IPS DF 6.9 (cell line): ENCODE data around the gene INPP5A.

Experiments
- DNase-seq: peaks from one replicate; pipeline ENCODE4 v3.0.0-alpha.2; 2013; ENCODE audit warnings: low read depth, low spot score
- H3K27ac ChIP-seq: one replicate; pipeline ENCODE4 v1.5.1; 2013; ENCODE audit warnings: low read length, control low read depth
- H3K27me3 ChIP-seq: 2 replicates; pipeline ENCODE4 v1.6.1; 2013; ENCODE audit warnings: mild to moderate bottlenecking, low read length; ENCODE audit not compliant: control insufficient read depth, insufficient read depth
- H3K36me3 ChIP-seq: 2 replicates; pipeline ENCODE4 v1.6.1; 2013; ENCODE audit warnings: low read length; ENCODE audit not compliant: control insufficient read depth, insufficient read depth
- H3K4me1 ChIP-seq: 2 replicates; pipeline ENCODE4 v1.6.1; 2013; ENCODE audit warnings: low read length; ENCODE audit not compliant: control insufficient read depth, insufficient read depth
- H3K4me3 ChIP-seq: 2 replicates; pipeline ENCODE4 v1.5.1; 2013; ENCODE audit warnings: mild to moderate bottlenecking, low read length
- H3K9me3 ChIP-seq: 2 replicates; pipeline ENCODE4 v1.6.1; 2013; ENCODE audit warnings: low read length, inconsistent platforms; ENCODE audit not compliant: control insufficient read depth, insufficient read depth
- WGBS: extraction: QIAGEN DNeasy Blood & Tissue Kit; methylation state at CpG from one replicate; pipeline ENCODE4 v1.1.7; 2013; ENCODE audit warnings: mixed read lengths, missing lambda C conversion rate; ENCODE audit not compliant: insufficient read length, insufficient coverage; 5-methylcytosine and 5-hydroxymethylcytosine counted together

INPP5A gene

DNA sequence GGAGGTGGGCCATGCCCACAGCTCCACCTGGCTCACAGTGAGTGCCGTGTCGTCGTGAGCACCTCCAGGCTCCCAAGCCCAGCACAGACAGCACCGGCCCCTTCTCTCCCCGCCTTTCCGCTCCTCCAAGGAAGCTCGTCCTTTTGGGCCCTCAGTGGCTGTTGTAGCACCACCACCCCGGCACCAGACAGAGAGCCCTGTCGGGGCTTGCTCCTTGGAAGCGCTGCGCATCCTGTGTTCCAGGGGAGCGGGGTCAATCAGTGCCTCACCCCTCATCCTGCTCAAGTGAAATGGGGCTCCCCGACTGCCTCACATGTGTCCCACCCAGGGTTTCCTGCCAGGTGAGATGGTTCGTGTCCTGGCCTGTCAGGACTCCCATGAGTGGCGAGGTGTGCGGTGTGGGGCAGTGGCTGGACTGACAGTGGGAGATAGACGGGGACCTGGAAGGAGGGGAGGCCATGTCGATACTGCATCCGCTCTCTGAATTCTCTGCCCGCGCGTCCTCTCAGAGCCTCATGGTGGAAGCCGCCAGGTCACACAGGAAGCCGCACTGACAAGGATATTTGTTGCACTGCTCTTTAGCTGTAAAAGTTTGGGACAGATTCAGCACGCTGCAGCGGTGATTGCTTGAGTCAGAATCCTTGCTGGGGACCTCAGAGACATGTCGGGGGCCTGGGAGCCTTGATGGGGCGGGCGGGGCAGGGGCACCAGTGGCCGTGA is 107.1 kb downstream of the INPP5A start:
- no peak overlapping the region for H3K27ac ChIP-seq
- H3K27me3 ChIP-seq = no peaks in the 10 kb centered on the region
- WGBS = no CpG with 5 or more reads among the region's 30 CpGs
- H3K9me3 ChIP-seq = no peaks in the 10 kb centered on the region
- no peak overlapping the region; the same call in 1 of the 2 replicates for H3K4me3 ChIP-seq
- DNase-seq = no peak
- H3K36me3 ChIP-seq = no peaks in the 10 kb centered on the region
- no peaks in the 10 kb centered on the region for H3K4me1 ChIP-seq

DNA sequence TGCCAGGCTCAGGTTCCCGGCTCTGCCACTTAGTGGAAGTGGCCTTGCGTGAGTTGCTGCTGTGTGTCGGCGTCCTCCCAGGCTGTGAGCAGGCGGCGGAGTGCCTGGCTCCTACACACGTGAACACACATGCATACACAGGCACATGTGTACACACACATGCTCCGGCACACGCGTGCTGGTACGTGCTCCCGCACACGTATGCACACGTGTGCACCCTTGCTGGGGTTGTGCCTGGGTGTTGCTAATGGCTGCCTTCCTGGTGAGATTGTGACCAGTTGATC is 107.6 kb downstream of the INPP5A start:
- Histone ChIP-seq H3K4me1 (no peaks in the 10 kb centered on the region), H3K27me3 (no peaks in the 10 kb centered on the region), H3K9me3 (no peaks in the 10 kb centered on the region), H3K36me3 (no peaks in the 10 kb centered on the region), H3K4me3 (no peak overlapping the region), H3K27ac (no peak overlapping the region)
- DNase-seq = no peak
- WGBS = no CpG with 5 or more reads among the region's 14 CpGs

DNA sequence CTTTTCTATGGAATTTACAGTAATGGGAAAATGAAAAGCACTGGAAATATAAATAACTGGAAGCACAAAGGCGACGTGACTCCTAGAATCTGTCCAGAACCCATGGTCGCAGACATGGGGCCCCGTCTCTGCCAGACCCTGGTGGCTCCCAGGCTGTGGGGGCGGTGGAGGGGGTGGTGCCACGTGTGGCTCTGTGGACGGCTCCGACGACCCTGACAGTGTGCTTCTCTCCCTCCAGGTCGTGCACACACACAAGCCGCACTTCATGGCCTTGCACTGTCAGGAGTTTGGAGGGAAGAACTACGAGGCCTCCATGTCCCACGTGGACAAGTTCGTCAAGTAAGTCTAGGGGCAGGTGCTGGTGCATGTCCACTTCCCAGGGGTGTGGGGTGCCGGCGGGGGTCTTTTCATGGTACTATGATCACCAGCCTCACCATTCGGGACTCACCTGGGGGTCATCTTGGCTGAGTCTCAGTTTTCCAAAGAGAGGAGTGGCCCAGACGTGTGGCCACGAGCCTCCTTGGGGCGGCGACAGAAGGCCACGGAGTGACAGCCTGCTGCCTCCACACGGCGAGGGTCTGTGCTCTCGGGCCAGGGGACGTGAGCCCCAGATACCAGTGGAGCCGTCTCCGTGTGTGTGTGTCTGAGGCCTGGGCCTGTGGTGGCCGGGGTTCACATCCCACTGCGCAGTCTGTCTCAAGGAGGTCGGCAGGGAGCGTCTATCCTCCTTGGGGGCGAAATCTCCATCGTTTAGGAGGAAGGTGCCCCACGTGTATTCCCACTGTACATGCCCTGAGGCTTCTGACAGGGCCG is 108.2 kb downstream of the INPP5A start:
- WGBS = no CpG with 5 or more reads among the region's 36 CpGs
- Histone ChIP-seq H3K9me3 (no peaks in the 10 kb centered on the region), H3K4me1 (no peaks in the 10 kb centered on the region), H3K36me3 (no peaks in the 10 kb centered on the region), H3K27me3 (no peaks in the 10 kb centered on the region), H3K27ac (no peak overlapping the region), H3K4me3 (no peak overlapping the region)
- DNase-seq = no peak

DNA sequence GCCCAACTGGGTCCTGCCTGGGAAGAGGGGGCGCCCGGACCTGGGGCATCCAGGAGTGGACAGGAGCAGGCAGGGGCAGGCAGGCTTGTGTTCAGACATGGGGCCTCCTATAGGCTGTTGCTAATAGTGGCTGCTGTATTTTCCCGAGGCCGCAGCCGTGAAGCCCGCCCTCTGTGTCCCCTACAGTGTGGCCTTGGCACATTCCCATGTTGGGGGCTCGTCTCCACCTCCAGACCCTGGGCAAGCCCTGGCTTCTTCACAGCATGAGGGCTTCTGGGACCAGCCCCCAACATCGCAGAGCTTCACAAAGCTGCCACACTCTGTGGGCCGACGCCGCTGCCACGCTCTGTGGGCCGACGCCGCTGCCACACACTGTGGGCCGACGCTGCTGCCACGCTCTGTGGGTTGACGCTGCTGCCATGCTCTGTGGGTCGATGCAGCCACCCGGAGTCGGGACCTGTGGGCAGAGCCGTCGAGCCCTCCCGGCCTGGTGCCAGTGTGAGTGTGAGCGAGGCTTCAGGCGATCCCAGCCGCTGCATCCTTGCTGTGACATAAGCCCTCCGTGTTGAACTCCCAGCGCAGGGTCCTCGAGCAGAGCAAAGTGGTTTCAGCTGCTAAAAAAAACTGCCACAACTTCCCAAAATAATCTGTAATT is 109.0 kb downstream of the INPP5A start:
- WGBS = no CpG with 5 or more reads among the region's 31 CpGs
- no peaks in the 10 kb centered on the region for H3K9me3 ChIP-seq
- no peaks in the 10 kb centered on the region for H3K4me1 ChIP-seq
- H3K27me3 ChIP-seq = no peaks in the 10 kb centered on the region
- H3K4me3 ChIP-seq = no peak overlapping the region
- DNase-seq = no peak
- H3K36me3 ChIP-seq = no peaks in the 10 kb centered on the region
- H3K27ac ChIP-seq = no peak overlapping the region

DNA sequence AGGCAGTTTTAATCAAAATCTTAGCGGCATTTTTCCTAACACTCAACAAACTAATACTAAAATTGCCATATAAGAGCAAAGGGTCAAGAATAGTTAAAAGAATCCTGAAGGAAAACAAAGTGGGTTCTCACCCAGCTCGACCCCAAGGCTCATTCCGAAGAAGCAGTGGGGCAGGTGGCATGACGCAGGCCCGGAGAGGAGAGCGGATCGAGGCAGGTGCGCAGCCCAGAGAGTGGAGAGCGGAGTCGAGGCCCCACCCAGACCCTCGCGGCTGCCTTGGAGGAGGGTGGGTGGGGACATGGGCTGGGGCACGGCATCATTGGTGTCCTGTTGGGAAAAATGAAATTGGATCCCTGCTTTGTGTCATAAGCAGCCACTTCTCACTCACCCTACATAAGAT is 109.8 kb downstream of the INPP5A start:
- WGBS = no CpG with 5 or more reads among the region's 13 CpGs
- DNase-seq = no peak
- H3K4me3 ChIP-seq = no peak overlapping the region

DNA sequence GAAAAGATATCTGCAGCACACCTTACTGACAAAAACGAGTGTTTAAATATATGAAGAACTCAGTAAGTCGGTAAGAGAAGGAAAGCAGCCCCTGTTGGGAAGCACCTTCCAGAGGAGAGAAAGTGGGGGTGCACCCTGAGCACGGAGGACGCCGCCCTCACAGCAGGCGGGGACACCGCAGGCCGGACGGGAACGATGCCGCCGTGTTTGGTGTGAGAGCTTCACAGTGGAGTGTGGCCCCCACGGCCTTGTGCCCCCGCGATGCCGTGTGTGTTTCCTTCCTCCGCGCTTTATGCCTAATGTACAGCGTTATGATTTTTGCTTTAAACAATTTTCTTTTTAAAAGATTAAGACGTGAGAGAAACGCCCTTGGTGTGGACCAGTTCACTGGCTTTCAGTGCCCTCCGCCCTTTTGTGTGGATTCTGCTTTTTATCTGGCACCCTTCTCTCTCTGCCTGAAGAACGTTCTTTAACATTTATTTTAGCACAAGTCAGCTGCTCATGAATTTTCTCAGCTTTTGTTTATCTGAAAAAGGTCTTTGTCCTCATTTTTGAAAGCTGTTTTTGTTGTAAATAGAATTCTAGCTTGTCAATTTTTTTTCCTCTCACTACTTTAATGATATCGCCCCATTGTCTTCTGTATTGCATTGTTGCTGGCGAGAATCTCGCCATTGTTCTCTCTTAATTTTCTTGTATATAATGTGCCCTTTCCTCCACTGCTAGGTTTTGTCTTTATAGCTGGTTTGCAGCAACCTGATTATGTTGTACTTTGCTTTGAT is 110.7 kb downstream of the INPP5A start:
- Histone ChIP-seq H3K36me3 (no peaks in the 10 kb centered on the region), H3K27ac (no peak overlapping the region)
- WGBS = no CpG with 5 or more reads among the region's 26 CpGs

More for the DNA sequence above, 109.8 kb downstream of the INPP5A start:
- Histone ChIP-seq H3K27me3 (no peaks in the 10 kb centered on the region), H3K27ac (no peak overlapping the region), H3K4me1 (no peaks in the 10 kb centered on the region), H3K36me3 (no peaks in the 10 kb centered on the region), H3K9me3 (no peaks in the 10 kb centered on the region)

DNA sequence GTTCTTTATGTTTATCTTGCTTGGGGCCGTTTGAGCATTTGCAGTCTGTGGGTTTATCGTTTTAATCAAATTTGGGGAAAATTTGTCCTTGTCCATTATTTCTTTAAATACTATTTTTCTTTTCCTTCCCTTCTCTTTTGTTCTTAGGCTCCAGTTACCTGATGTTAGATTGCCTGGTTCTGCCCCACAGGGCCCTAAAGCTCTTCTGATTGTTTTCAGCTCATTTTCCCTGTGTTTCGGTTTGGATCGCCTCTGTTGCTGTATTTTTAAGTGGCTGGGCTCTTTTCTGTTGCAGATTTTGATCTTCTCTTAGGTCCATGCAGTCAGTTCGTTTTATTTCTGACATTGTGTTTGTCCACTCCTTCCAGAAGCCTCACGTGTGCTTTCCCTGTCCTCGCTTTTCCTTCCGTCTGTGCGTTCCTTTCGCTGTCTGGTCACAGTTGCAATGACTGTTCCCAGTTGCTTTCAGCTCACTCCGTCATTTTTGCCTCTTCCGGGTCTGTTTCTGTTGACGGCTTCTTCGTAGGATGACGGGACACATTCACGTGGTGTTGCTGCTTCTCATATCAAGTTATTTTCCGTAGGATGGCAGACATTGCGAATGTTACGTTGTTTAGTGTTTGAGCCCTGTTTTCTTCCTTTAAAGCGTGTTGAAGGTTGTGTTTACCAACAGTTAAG is 111.4 kb downstream of the INPP5A start:
- H3K27me3 ChIP-seq = no peaks in the 10 kb centered on the region
- H3K27ac ChIP-seq = no peak overlapping the region
- no peak overlapping the region for H3K4me3 ChIP-seq
- WGBS = no CpG with 5 or more reads among the region's 20 CpGs
- H3K9me3 ChIP-seq = no peaks in the 10 kb centered on the region
- H3K4me1 ChIP-seq = no peaks in the 10 kb centered on the region
- no peak for DNase-seq
- no peaks in the 10 kb centered on the region for H3K36me3 ChIP-seq

More for the DNA sequence above, 110.7 kb downstream of the INPP5A start:
- no peaks in the 10 kb centered on the region for H3K9me3 ChIP-seq
- no peaks in the 10 kb centered on the region for H3K27me3 ChIP-seq
- H3K4me3 ChIP-seq = no peak overlapping the region
- no peak for DNase-seq
- H3K4me1 ChIP-seq = no peaks in the 10 kb centered on the region

DNA sequence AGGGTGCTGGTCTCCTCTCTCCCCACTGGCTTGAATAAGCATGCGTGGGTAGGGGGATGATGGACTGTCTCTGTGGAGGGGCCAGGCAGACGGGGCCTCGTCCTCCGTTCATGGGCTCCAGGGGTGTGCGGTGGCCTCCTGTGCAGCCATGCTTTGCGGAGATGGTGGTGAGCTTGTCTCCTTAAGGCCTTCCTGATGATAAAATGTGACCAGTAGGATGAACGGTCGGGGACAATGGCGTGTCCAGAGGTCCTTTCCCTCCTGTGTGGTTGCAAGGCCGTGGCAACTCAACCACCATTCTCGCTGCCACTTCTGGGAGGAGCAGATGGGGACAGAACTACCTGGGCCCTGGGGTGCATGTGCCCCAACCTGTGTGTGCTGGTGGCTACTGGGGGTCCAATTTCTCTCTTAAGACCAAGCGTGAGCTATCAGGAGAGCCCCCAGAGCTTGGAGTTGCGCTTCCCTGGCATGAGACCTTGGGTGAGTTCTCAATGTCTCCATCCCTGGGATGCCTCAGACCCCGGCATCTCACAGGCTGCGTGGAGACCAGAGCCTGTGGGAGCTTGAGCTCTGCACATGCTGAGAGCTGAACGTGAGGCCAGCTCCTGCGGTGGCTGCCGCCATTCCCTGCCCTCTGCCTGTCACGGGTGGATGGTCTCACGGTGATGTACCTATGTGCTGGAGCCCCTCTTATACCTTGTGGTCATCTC is 112.2 kb downstream of the INPP5A start:
- DNase-seq = no peak
- H3K27me3 ChIP-seq = no peaks in the 10 kb centered on the region

DNA sequence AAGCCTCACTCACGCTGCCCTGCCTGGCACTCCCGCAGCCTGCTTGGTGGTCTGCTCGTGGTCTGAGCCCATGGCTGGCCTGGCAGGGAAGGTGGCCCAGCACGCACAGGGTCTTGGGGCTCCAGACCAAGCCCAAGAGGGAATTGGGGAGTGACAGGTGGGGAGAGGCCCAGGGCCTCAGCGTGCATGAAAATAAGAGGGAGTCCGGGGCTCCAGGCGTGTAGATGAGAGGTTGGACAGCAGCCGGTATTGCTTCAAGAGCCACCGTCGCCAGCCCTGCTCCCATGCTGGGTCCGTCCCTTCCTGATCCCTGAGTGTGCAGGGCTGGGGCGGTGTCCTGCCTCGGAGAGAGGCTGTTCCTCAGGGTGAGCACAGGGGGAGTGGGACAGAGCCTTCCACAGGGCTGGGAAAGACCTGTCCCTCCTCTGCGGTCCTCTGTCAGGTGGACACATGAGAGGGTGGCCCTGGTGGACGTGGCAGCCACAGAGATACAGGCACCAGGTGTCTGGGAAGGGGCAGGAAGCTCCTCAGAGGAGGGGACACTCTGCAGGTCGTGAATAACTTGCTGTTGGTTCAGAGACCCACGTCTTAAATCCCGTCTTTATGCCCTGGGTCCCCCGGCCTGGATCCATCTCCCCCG is 113.1 kb downstream of the INPP5A start:
- DNase-seq = no peak
- H3K4me3 ChIP-seq = no peak overlapping the region
- H3K4me1 ChIP-seq = no peaks in the 10 kb centered on the region
- no peak overlapping the region for H3K27ac ChIP-seq
- no peaks in the 10 kb centered on the region for H3K9me3 ChIP-seq
- no peaks in the 10 kb centered on the region for H3K27me3 ChIP-seq
- H3K36me3 ChIP-seq = no peaks in the 10 kb centered on the region
- WGBS = no CpG with 5 or more reads among the region's 20 CpGs

More for the DNA sequence above, 112.2 kb downstream of the INPP5A start:
- no peak overlapping the region for H3K27ac ChIP-seq
- no peak overlapping the region for H3K4me3 ChIP-seq
- WGBS = no CpG with 5 or more reads among the region's 20 CpGs
- no peaks in the 10 kb centered on the region for H3K4me1 ChIP-seq
- H3K36me3 ChIP-seq = no peaks in the 10 kb centered on the region
- H3K9me3 ChIP-seq = no peaks in the 10 kb centered on the region
